Upper lobe of left lung (tissue), 6 donors: Measurements from ENCODE around the gene CLEC4M. TPM values are rescaled to one million over a fixed set of nuclear protein-coding genes. Genes with fewer than 3 reads are reported as not detected.
A peak's percentile ranks its signal among the peaks of the same experiment; 100 is the strongest.

ENCODE experiments used
- ATAC-seq, 2 donors: fragments of 200-7000 bp; cut with Tn5 transposase; one replicate each; pipeline ENCODE4 v1.9.1; 2022; ENCODE audit warnings: mild to moderate bottlenecking in 2 of 2, moderate library complexity in 2 of 2; ENCODE audit not compliant: low FRiP score in 2 of 2
- DNase-seq, 2 donors: peaks; one replicate each; pipeline ENCODE4 v3.0.0-alpha.2; 2019 to 2020
- H3K27ac ChIP-seq, 4 donors: fragments of 200-600 bp; sonication (generic); one replicate each; pipeline ENCODE4 v1.5.1; 2016 to 2019
- H3K27me3 ChIP-seq, 4 donors: fragments of 200-600 bp; sonication (generic); one replicate each; pipeline ENCODE4 v1.5.1; 2017 to 2019
- H3K36me3 ChIP-seq, 4 donors: fragments of 200-600 bp; sonication (generic); one replicate each; pipeline ENCODE4 v1.5.1; 2016 to 2019
- H3K4me1 ChIP-seq, 4 donors: fragments of 200-600 bp; sonication (generic); one replicate each; pipeline ENCODE4 v1.5.1; 2018 to 2019
- H3K4me3 ChIP-seq, 4 donors: fragments of 200-600 bp; sonication (generic); one replicate each; pipeline ENCODE4 v1.5.1; 2017 to 2019; ENCODE audit warnings: mild to moderate bottlenecking in 2 of 4, moderate library complexity in 1 of 4
- H3K9me3 ChIP-seq, 4 donors: fragments of 200-600 bp; sonication (generic); one replicate each; pipeline ENCODE4 v1.5.1; 2018 to 2019
- EP300 ChIP-seq, 4 donors: sonication (generic); formaldehyde crosslinking; IDR thresholded peaks; one replicate each; pipeline ENCODE4 v1.5.1; 2017; ENCODE audit warnings: antibody characterized with exemption in 4 of 4, control low read depth in 2 of 4
- POLR2A ChIP-seq, 4 donors: fragments of 450-650 bp; IDR thresholded peaks; one replicate each; pipeline ENCODE4 v1.5.1; 2016 to 2017; ENCODE audit warnings: antibody characterized with exemption in 4 of 4, mild to moderate bottlenecking in 2 of 4
- POLR2AphosphoS5 ChIP-seq, 2 donors: sonication (generic); formaldehyde crosslinking; IDR thresholded peaks; one replicate each; pipeline ENCODE4 v1.5.1; 2017; ENCODE audit warnings: antibody characterized with exemption in 2 of 2
- WGBS, 2 donors: methylation state at CpG; one replicate each; pipeline ENCODE4 v1.1.5; 2017 to 2018; 5-methylcytosine and 5-hydroxymethylcytosine counted together
- total RNA-seq, 6 donors: library from RNA; depleted of rRNA in 4 of 6; stranded (reverse); fragments of >200 nt in 4 of 6; gene quantifications; one replicate each; pipeline versions ENCODE4 v1.1.0 to v1.2.1, GENCODE V29; 2016 to 2021
- TF ChIP-seq, protein P1 (sequence below), 6 experiments: fragments of 450-650 bp in 4 of 6; fragments of 200-600 bp in 2 of 6; sonication (generic) in 2 of 6; IDR thresholded peaks; one replicate each; pipeline ENCODE4 v1.5.1; 2016 to 2019; ENCODE audit warnings: antibody characterized with exemption in 6 of 6
- donor health status: DM: no; HTN: no; CAD: no; lungs with moderate emphysema.
- donor health status: DM: no; HTN: yes; CAD: no; lungs with severe emphysema.

The CLEC4M gene
- total RNA-seq, 6 donors from 2014 or later = 0.86 to 7.4 (median 3.1) TPM; not detected in 1

DNA sequence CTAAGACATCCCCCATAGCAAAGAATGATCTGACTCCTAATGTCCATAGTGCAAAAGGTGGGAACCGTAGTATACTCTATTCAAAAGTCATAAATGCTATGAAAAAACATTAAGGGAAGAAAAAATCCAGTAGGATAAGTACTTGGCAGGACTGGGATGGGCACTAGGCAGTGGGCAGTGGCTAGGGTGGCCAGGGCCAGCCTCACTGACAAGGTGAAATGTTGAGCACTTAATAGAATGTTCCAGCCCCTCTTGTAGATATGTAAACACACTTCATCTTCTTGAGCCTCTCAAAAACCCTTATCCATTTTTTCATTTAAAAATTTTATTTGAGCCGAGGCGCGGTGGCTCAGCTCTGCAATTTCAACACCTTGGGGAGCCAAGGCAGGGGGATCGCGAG, 29.7 kb upstream of the CLEC4M start:
- TF ChIP-seq POLR2A (IDR thresholded peaks at IDR 0.05) (no peak), EP300 (IDR thresholded peaks at IDR 0.05) (no peak), POLR2AphosphoS5 (IDR thresholded peaks at IDR 0.05) (no peak)
- TF ChIP-seq, protein P1, sequence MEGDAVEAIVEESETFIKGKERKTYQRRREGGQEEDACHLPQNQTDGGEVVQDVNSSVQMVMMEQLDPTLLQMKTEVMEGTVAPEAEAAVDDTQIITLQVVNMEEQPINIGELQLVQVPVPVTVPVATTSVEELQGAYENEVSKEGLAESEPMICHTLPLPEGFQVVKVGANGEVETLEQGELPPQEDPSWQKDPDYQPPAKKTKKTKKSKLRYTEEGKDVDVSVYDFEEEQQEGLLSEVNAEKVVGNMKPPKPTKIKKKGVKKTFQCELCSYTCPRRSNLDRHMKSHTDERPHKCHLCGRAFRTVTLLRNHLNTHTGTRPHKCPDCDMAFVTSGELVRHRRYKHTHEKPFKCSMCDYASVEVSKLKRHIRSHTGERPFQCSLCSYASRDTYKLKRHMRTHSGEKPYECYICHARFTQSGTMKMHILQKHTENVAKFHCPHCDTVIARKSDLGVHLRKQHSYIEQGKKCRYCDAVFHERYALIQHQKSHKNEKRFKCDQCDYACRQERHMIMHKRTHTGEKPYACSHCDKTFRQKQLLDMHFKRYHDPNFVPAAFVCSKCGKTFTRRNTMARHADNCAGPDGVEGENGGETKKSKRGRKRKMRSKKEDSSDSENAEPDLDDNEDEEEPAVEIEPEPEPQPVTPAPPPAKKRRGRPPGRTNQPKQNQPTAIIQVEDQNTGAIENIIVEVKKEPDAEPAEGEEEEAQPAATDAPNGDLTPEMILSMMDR (IDR thresholded peaks at IDR 0.05) = no peak
- Histone ChIP-seq H3K27me3 (peaks cover 0 to 29% (median 12%) of the 10 kb centered on the region in 4 donors), H3K4me3 (no peak overlapping the region), H3K4me1 (peaks cover 4 to 25% (median 21%) of the 10 kb centered on the region in 4 donors), H3K27ac (no peak overlapping the region), H3K36me3 (no peaks in the 10 kb centered on the region), H3K9me3 (no peaks in the 10 kb centered on the region)
- 53 to 62% methylated on average over 6 of the region's 6 CpGs for WGBS, 2 donors
- DNase-seq = peak in 1 of 2 donors; percentile 32
- ATAC-seq = no peak

DNA sequence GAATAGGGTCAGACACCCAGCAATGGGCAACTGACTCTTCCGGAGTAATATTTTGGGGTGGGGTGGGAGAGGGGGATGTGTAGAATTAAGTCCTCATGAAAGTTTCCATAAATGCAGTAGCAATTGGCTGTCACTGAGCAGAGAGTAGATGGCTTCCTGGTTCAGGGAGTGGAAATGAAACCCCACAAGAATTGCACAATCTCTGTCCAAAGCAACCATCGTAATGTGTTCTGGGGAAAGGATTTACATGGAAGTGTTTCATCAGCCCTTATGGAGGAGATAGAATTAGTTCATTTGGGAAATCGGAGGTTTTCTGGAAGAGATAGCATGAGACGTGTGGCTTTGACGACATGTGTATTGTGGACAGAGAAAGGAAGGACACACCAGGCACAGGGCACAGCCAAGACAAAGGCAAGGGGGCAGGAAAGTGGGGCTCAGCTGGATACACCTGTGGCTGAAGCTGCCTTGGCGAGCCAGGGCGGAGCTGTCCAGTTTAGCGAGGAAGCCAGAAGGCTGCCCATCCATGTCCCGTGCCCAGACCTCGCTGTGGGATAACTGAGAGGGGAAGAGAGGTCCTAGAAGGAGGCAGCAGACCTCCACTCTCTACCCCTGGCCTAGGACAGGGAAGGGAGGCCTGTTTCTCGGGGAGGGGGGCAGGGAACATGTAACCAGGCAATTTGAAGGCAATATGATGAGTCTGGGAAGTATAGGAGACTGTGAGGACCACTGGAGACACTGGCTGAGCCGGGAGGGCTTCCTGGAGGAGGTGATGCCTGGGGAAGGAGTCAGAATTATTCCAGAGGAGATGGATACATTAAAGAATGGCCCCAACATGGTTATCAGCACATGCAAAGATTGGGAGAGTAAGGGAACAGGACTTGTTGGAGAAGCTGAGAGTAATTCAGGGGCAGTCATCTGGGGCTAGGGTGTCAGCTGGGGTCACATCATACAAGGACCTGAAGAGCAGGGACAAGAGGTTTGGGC, 28.5 kb upstream of the CLEC4M start:
- Histone ChIP-seq H3K9me3 (no peaks in the 10 kb centered on the region), H3K36me3 (no peaks in the 10 kb centered on the region), H3K27me3 (peaks cover 0 to 19% (median 12%) of the 10 kb centered on the region in 4 donors), H3K4me1 (peaks cover 4 to 25% (median 19%) of the 10 kb centered on the region in 4 donors), H3K4me3 (no peak overlapping the region), H3K27ac (peak overlapping the region in 2 of 4 donors; percentile 31 to 65)
- DNase-seq (peak in 1 of 2 donors; percentile 47), ATAC-seq (peak; percentile 31 to 73)
- peak in 1 of 2 donors; percentile 36 for TF ChIP-seq POLR2AphosphoS5 (IDR thresholded peaks at IDR 0.05)
- TF ChIP-seq, protein P1 (IDR thresholded peaks at IDR 0.05) = no peak
- WGBS, 2 donors = 48 to 53% methylated on average over 10 to 12 of the region's 12 CpGs

DNA sequence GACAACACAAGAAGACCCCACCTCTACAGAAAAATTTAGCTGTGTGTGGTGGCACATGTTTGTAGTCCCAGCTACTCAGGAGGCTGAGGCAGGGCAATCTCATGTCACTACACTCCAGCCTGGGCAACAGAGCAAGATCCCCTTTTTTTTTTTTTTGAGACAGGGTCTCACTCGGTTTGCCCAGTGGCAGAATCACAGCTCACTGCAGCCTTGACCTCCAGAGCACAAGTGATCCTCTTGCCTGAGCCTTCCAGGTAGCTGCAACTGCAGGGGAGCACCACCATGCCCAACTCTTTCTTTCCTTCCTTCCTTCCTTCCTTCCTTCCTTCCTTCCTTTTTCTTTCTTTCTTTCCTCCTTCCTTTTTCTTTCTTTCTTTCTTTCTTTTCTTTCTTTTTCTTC, 26.9 kb upstream of the CLEC4M start:
- no peak overlapping the region for H3K4me3 ChIP-seq
- no peak overlapping the region for H3K27ac ChIP-seq
- ATAC-seq (no peak), DNase-seq (no peak)
- TF ChIP-seq, protein P1 (IDR thresholded peaks at IDR 0.05) = no peak
- TF ChIP-seq EP300 (IDR thresholded peaks at IDR 0.05) (no peak), POLR2A (IDR thresholded peaks at IDR 0.05) (no peak), POLR2AphosphoS5 (IDR thresholded peaks at IDR 0.05) (no peak)
- no peaks in the 10 kb centered on the region for H3K36me3 ChIP-seq
- WGBS, 2 donors = 67 to 71% methylated on average over 1 of the region's 1 CpG
- H3K27me3 ChIP-seq = peaks cover 0 to 2% (median 1%) of the 10 kb centered on the region in 4 donors
- H3K4me1 ChIP-seq = peaks cover 0 to 13% (median 7%) of the 10 kb centered on the region in 4 donors
- H3K9me3 ChIP-seq = no peaks in the 10 kb centered on the region

DNA sequence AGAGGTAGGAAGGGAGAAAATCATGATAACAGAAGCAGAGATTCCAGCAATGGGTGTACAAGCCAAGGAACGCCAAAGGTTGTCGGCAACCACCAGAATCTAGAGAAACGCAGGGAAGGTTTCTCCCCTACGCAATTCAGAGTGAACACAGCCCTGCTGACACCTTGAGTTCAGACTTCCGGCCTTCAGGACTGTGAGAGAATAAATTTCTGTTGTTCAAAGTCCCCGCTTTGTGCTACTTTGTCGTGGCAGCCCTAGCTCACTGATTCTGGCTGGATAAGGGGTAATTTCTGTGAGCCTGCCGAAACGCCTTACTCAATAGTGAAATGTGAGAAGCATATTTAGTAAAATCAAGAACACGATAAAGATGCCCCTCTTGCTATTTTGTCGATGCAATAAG, 25.8 kb upstream of the CLEC4M start:
- whole genome bisulfite sequencing, 2 donors = 82 to 85% methylated on average over 11 of the region's 11 CpGs

More for the DNA sequence above, 25.8 kb upstream of the CLEC4M start:
- ATAC-seq = no peak
- Histone ChIP-seq H3K36me3 (no peaks in the 10 kb centered on the region), H3K4me3 (no peak overlapping the region), H3K4me1 (peaks cover 0 to 13% (median 7%) of the 10 kb centered on the region in 4 donors), H3K27ac (no peak overlapping the region), H3K27me3 (no peaks in the 10 kb centered on the region), H3K9me3 (no peaks in the 10 kb centered on the region)
- TF ChIP-seq POLR2A (IDR thresholded peaks at IDR 0.05) (no peak), EP300 (IDR thresholded peaks at IDR 0.05) (no peak), POLR2AphosphoS5 (IDR thresholded peaks at IDR 0.05) (no peak)
- TF ChIP-seq, protein P1 (IDR thresholded peaks at IDR 0.05) = no peak
- no peak for DNase-seq
